ENCODE measurements around the gene TTC36.
A peak's percentile ranks its signal among the peaks of the same experiment; 100 is the strongest.
"Not testable (repeated sequence)": the region's sequence is repeated elsewhere in the genome, so short reads cannot be mapped to it uniquely, and the experiment has no call there.

Gene TTC36

GRCh38 chr11:118527109-118527508 is at the start of gene TTC36:
Gene TTC36 (plus strand): TSS chr11:118527474. CDS start chr11:118527495, 21 bp downstream.
- no peak for DNase-seq

GRCh38 chr11:118481238-118481637 is 46.0 kb upstream of the TTC36 start:
- DNase-seq = not testable (repeated sequence)

- no peak for DNase-seq
Measured at GRCh38 chr11:118484405-118484804, 42.9 kb upstream of the TTC36 start.

- no peak for DNase-seq
Measured at GRCh38 chr11:118485273-118485672, 42.0 kb upstream of the TTC36 start.

GRCh38 chr11:118488480-118489109 is 38.7 kb upstream of the TTC36 start:
- DNase-seq = peak; percentile 83

- DNase-seq = no peak
Measured at GRCh38 chr11:118491041-118491440, 36.2 kb upstream of the TTC36 start.

GRCh38 chr11:118497831-118498230 is 29.4 kb upstream of the TTC36 start:
- no peak for DNase-seq

GRCh38 chr11:118503216-118503615 is 24.1 kb upstream of the TTC36 start:
- no peak for DNase-seq

- DNase-seq = no peak
Measured at GRCh38 chr11:118511601-118512000, 15.7 kb upstream of the TTC36 start.

GRCh38 chr11:118514103-118514502 is 13.2 kb upstream of the TTC36 start:
- DNase-seq = no peak

- DNase-seq = no peak
Measured at GRCh38 chr11:118519549-118519948, 7.7 kb upstream of the TTC36 start.

GRCh38 chr11:118521892-118522311 is 5.4 kb upstream of the TTC36 start:
- no peak for DNase-seq

GRCh38 chr11:118522571-118523072 is 4.7 kb upstream of the TTC36 start:
- DNase-seq = no peak

GRCh38 chr11:118524356-118524755 is 2.9 kb upstream of the TTC36 start:
- DNase-seq = no peak

- DNase-seq = no peak
Measured at GRCh38 chr11:118524757-118525470, 2.4 kb upstream of the TTC36 start.

GRCh38 chr11:118526688-118527087 is 586 bp upstream of the TTC36 start:
- DNase-seq = no peak

- DNase-seq = no peak
Measured at GRCh38 chr11:118528511-118528910, 1.2 kb downstream of the TTC36 start.

- DNase-seq = no peak
Measured at GRCh38 chr11:118529584-118530175, 2.4 kb downstream of the TTC36 start.

GRCh38 chr11:118530180-118530682 is 3.0 kb downstream of the TTC36 start:
- no peak for DNase-seq

- peak; percentile 65 for DNase-seq
Measured at GRCh38 chr11:118530683-118531596, 3.7 kb downstream of the TTC36 start, which contains the start of gene TMEM25. Gene TMEM25 (plus strand): TSS chr11:118531192. CDS start chr11:118531802, 610 bp downstream.

- no peak for DNase-seq
Measured at GRCh38 chr11:118531597-118532084, 4.4 kb downstream of the TTC36 start.

- no peak for DNase-seq
Measured at GRCh38 chr11:118532091-118532490, 4.8 kb downstream of the TTC36 start.
